NCI-H2081 treated with DMSO at 0.1 percent for 48 hours (cell line): ENCODE data around the gene THAP8.
A peak's percentile ranks its signal among the peaks of the same experiment; 100 is the strongest.

Experiments
- DNase-seq: peaks from one replicate; lab custom pipeline; 2025; lab: John Stamatoyannopoulos, UW

Gene THAP8

GRCh38 chr19:36030264-36031148 lies 23.6 kb downstream of the THAP8 start:
- DNase-seq, result no peak

- DNase-seq, result no peak
These were observed 25.6 kb downstream of the THAP8 start for GRCh38 chr19:36028313-36029041.

GRCh38 chr19:36027696-36028095 lies 26.4 kb downstream of the THAP8 start:
- DNase-seq, result no peak

- DNase-seq, result no peak
These were observed 27.8 kb downstream of the THAP8 start for GRCh38 chr19:36026091-36026876.

GRCh38 chr19:36025541-36025940 lies 28.5 kb downstream of the THAP8 start:
- DNase-seq, result no peak

GRCh38 chr19:36023432-36023831 lies 30.7 kb downstream of the THAP8 start:
- DNase-seq, result no peak

- DNase-seq, result no peak
These were observed 34.9 kb downstream of the THAP8 start for GRCh38 chr19:36019061-36019670.

- peak; percentile 95 for DNase-seq
These were observed 39.8 kb downstream of the THAP8 start, which contains the start of gene ALKBH6 for GRCh38 chr19:36014012-36014924. Gene ALKBH6 (minus strand): TSS chr19:36014213. CDS start chr19:36013397, 816 bp downstream.

- no peak for DNase-seq
These were observed 40.6 kb downstream of the THAP8 start for GRCh38 chr19:36013280-36014011.

- no peak for DNase-seq
These were observed 43.7 kb downstream of the THAP8 start for GRCh38 chr19:36010402-36010801.

GRCh38 chr19:36009633-36010379 lies 44.3 kb downstream of the THAP8 start:
- no peak for DNase-seq

- DNase-seq, result no peak
These were observed 44.9 kb downstream of the THAP8 start for GRCh38 chr19:36009220-36009619.

GRCh38 chr19:36008336-36008978 lies 45.6 kb downstream of the THAP8 start, which contains the start of gene SYNE4:
Gene SYNE4 (minus strand): TSS chr19:36008813. CDS start chr19:36008681, 132 bp downstream.
- DNase-seq, result no peak

GRCh38 chr19:36006955-36007354 lies 47.1 kb downstream of the THAP8 start:
- DNase-seq, result no peak

GRCh38 chr19:36003284-36003683 lies 50.8 kb downstream of the THAP8 start:
- no peak for DNase-seq

GRCh38 chr19:36001605-36002004 lies 52.5 kb downstream of the THAP8 start:
- no peak for DNase-seq

GRCh38 chr19:35996777-35997176 lies 57.3 kb downstream of the THAP8 start:
- DNase-seq, result no peak
